OCI-LY7 (cell line): ENCODE results near the gene DPYSL3. TPM values are rescaled to one million over a fixed set of nuclear protein-coding genes. Genes with fewer than 3 reads are reported as not detected.

Source experiments
- BruUV-seq: library from RNA; stranded (reverse); fragments of 400-500 nt; replicated peaks from 2 replicates; lab custom pipeline; 2021; lab: Mats Ljungman, UMichigan
- CTCF ChIA-PET: fragments of 300-600 bp; sonication (Branson Sonifier 250); formaldehyde crosslinking; loops from one replicate; lab custom pipeline; 2022; ENCODE audit warnings: antibody characterized with exemption; ENCODE audit not compliant: unreplicated experiment; lab: Charles Lee
- POLR2A ChIA-PET: fragments of 300-600 bp; sonication (Branson Sonifier 250); formaldehyde crosslinking; loops from one replicate; lab custom pipeline; 2022; ENCODE audit warnings: antibody characterized with exemption; lab: Charles Lee
- DNase-seq: peaks from one replicate; pipeline ENCODE4 v3.0.0-alpha.2; 2015; ENCODE audit warnings: low spot score
- H2AFZ ChIP-seq: fragments of 200-600 bp; sonication (generic), shearing (Covaris generic); 2 replicates; pipeline ENCODE4 v1.6.1; 2014; ENCODE audit warnings: mild to moderate bottlenecking, antibody characterized with exemption, low read length, moderate library complexity
- H3K27ac ChIP-seq: fragments of 200-600 bp; sonication (generic); 2 replicates; pipeline ENCODE4 v1.5.1; 2014; ENCODE audit warnings: mixed run types, low read depth, mild to moderate bottlenecking, moderate library complexity, low read length, inconsistent platforms; ENCODE audit not compliant: poor library complexity, severe bottlenecking
- H3K36me3 ChIP-seq: fragments of 200-600 bp; sonication (generic); 2 replicates; pipeline ENCODE4 v1.6.1; 2014; ENCODE audit warnings: mild to moderate bottlenecking, antibody characterized with exemption, low read length, moderate library complexity, mixed read lengths; ENCODE audit not compliant: insufficient read depth
- H3K4me1 ChIP-seq: fragments of 200-600 bp; sonication (generic); 2 replicates; pipeline ENCODE4 v1.5.1; 2014; ENCODE audit warnings: mild to moderate bottlenecking, low read length; ENCODE audit not compliant: insufficient read depth, poor library complexity, severe bottlenecking
- H3K4me2 ChIP-seq: fragments of 200-600 bp; sonication (generic); 2 replicates; pipeline ENCODE4 v1.6.1; 2014; ENCODE audit warnings: mild to moderate bottlenecking, low read length
- H3K4me3 ChIP-seq: fragments of 200-600 bp; sonication (generic); 2 replicates; pipeline ENCODE4 v1.5.1; 2014; ENCODE audit warnings: mild to moderate bottlenecking, low read depth, low read length; ENCODE audit not compliant: poor library complexity, severe bottlenecking
- H3K79me2 ChIP-seq: fragments of 200-600 bp; sonication (generic); 2 replicates; pipeline ENCODE4 v1.6.1; 2016; ENCODE audit warnings: low read depth, mild to moderate bottlenecking, low read length, moderate library complexity, mixed read lengths; ENCODE audit not compliant: insufficient read depth
- H3K9me2 ChIP-seq: fragments of 200-600 bp; sonication (generic); 2 replicates; pipeline ENCODE4 v1.6.1; 2016; ENCODE audit warnings: mild to moderate bottlenecking, low read length, mixed read lengths; ENCODE audit not compliant: insufficient read depth
- H3K9me3 ChIP-seq: fragments of 200-600 bp; sonication (generic); 2 replicates; pipeline ENCODE4 v1.6.1; 2014; ENCODE audit warnings: mild to moderate bottlenecking, mixed run types, low read length, mixed read lengths
- H4K20me1 ChIP-seq: fragments of 200-600 bp; sonication (generic); 2 replicates; pipeline ENCODE4 v1.6.1; 2014; ENCODE audit warnings: mild to moderate bottlenecking, antibody characterized with exemption, low read length, moderate library complexity, mixed read lengths; ENCODE audit not compliant: insufficient read depth
- EZH2phosphoT487 ChIP-seq: fragments of 200-600 bp; sonication (generic); IDR thresholded peaks from 2 replicates; pipeline ENCODE4 v1.6.1; 2018; ENCODE audit warnings: low read depth, borderline replicate concordance, mild to moderate bottlenecking, mixed run types, antibody characterized with exemption, low read length, moderate library complexity, mixed read lengths
- intact Hi-C: fragments of 100-400 bp; cut with micrococcal nuclease; formaldehyde crosslinking; loops from one replicate; pipeline ENCODE4 v1.10.0; 2022; ENCODE audit not compliant: unreplicated experiment
- total RNA-seq, 2 experiments: library from RNA; depleted of rRNA in 1 of 2; stranded (reverse); fragments of >200 nt in 1 of 2; shearing (Covaris generic) in 1 of 2; gene quantifications; 2 replicates each; pipeline ENCODE4 v1.2.3, GENCODE V29; 2014 to 2022
- TF ChIP-seq, protein P1 (sequence below): fragments of 200-600 bp; sonication (generic); conservative IDR thresholded peaks from 2 replicates; pipeline ENCODE4 v1.5.1; 2014; ENCODE audit warnings: mild to moderate bottlenecking, antibody characterized with exemption, low read length, moderate library complexity, mixed read lengths

Gene DPYSL3
- total RNA-seq, 2 experiments from 2014 or later = not detected

DNA sequence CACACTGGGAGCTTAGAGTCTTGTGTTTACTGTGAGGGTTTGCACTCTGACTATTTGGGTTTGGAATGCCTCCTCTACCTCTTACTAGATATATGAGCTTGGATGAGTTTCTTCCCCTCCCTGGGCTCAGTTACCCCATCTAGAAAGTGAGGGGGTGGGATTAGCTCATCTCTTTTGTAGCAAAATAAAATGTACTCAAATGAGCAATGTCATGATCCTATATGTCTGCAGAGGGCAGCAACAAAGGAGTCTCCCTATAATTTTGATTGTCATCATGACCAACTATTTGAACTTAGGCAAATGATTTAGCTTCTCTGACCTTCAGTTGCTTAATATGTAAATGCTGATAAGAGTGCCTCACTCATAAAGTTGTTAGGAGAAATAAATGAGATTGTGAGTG is 109.0 kb downstream of the DPYSL3 start:
- ChIA-PET POLR2A (interaction anchor here (0.6 kb wide), 1 partner anchor 33 kb away, joined by 4 read pairs; no protein-coding TSS in a partner anchor), CTCF (no interaction called here)

DNA sequence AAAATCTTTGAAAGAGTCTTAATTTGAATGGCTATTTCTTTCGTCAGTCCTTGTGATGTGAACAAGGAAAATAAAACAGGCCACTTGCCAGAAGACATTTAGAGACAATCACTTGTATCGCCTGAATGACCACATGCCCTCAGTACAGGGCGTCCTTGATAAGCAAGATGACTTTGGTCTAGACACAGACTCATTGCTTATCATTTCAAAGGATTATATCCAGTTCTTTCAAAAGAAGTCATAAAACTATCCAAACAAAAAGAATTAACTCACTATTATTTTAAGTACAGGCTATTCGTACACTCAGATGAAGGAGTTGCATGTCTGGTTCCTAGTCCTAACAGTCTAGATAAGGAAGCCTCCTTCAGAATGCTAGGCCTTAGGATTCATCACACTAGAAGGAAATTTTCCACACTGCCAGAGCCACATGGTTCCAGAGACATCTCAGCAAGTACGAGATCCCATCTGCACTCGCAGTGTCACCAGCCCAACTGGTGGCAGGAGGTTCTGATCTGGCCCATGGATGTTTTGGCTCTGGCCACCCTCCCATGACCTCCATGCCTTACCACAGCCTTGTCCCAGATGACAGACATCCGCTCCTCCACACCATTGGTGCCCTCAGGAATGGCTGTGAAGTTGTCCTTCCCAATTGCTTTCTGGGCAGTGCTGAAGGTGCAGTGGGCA is 109.6 kb downstream of the DPYSL3 start:
- Histone ChIP-seq H3K4me1 (no peaks in the 10 kb centered on the region), H3K79me2 (no peaks in the 10 kb centered on the region), H4K20me1 (no peaks in the 10 kb centered on the region), H2AFZ (no peak overlapping the region), H3K36me3 (no peaks in the 10 kb centered on the region), H3K9me3 (no peaks in the 10 kb centered on the region), H3K27ac (no peak overlapping the region), H3K4me2 (no peak overlapping the region), H3K4me3 (no peak overlapping the region), H3K9me2 (no peaks in the 10 kb centered on the region)
- ChIA-PET POLR2A (interaction anchor here (0.6 kb wide), 1 partner anchor 33 kb away, joined by 4 read pairs; no protein-coding TSS in a partner anchor), CTCF (no interaction called here)
- no TSS peak for BruUV-seq
- intact Hi-C loops = no loop called here
- DNase-seq = no peak
- TF ChIP-seq, protein P1, sequence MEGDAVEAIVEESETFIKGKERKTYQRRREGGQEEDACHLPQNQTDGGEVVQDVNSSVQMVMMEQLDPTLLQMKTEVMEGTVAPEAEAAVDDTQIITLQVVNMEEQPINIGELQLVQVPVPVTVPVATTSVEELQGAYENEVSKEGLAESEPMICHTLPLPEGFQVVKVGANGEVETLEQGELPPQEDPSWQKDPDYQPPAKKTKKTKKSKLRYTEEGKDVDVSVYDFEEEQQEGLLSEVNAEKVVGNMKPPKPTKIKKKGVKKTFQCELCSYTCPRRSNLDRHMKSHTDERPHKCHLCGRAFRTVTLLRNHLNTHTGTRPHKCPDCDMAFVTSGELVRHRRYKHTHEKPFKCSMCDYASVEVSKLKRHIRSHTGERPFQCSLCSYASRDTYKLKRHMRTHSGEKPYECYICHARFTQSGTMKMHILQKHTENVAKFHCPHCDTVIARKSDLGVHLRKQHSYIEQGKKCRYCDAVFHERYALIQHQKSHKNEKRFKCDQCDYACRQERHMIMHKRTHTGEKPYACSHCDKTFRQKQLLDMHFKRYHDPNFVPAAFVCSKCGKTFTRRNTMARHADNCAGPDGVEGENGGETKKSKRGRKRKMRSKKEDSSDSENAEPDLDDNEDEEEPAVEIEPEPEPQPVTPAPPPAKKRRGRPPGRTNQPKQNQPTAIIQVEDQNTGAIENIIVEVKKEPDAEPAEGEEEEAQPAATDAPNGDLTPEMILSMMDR = no peak
- no peak for TF ChIP-seq EZH2phosphoT487

More for the DNA sequence above, 109.0 kb downstream of the DPYSL3 start:
- no peaks in the 10 kb centered on the region for H3K79me2 ChIP-seq
- no peak for DNase-seq
- no peak overlapping the region for H3K4me3 ChIP-seq
- TF ChIP-seq EZH2phosphoT487 = no peak
- TF ChIP-seq, protein P1 = no peak
- intact Hi-C loops = no loop called here
- no peak overlapping the region for H2AFZ ChIP-seq
- no peak overlapping the region for H3K4me2 ChIP-seq
- no TSS peak for BruUV-seq
- no peaks in the 10 kb centered on the region for H3K4me1 ChIP-seq
- H3K36me3 ChIP-seq = no peaks in the 10 kb centered on the region
- no peaks in the 10 kb centered on the region for H3K9me2 ChIP-seq
- H3K9me3 ChIP-seq = no peaks in the 10 kb centered on the region
- no peak overlapping the region for H3K27ac ChIP-seq
- no peaks in the 10 kb centered on the region for H4K20me1 ChIP-seq

DNA sequence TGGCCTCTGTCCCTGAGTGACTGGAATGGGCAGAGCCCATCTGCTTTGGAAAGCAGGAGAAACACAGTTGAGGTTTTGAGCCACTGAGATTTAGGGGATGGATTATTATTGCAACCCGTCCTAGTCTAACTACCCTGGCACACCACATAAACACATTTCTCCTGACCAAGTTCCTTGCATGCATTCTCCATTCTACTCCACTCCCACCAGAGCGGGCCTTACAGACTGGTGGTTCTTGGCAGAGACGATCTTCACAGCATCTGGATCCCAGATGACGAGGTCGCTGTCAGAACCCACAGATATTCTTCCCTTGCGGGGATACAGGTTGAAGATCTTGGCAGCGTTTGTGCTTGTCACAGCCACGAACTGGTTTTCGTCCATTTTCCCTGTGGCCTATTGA is 111.0 kb downstream of the DPYSL3 start:
- BruUV-seq = no TSS peak
- ChIA-PET CTCF (no interaction called here), POLR2A (interaction anchor here (1.0 kb wide), 1 partner anchor 11 kb away, joined by 3 read pairs; no protein-coding TSS in a partner anchor)
- Histone ChIP-seq H3K9me2 (no peaks in the 10 kb centered on the region), H3K79me2 (no peaks in the 10 kb centered on the region), H3K36me3 (no peaks in the 10 kb centered on the region), H3K9me3 (no peaks in the 10 kb centered on the region), H3K27ac (no peak overlapping the region), H2AFZ (no peak overlapping the region), H3K4me1 (no peaks in the 10 kb centered on the region), H3K4me3 (no peak overlapping the region), H4K20me1 (no peaks in the 10 kb centered on the region), H3K4me2 (no peak overlapping the region)
- TF ChIP-seq EZH2phosphoT487 = no peak
- TF ChIP-seq, protein P1 = no peak
- intact Hi-C loops = no loop called here
- no peak for DNase-seq
